Heart right ventricle (tissue), 16 donors: Measurements from ENCODE around the gene SPATA16. TPM values are rescaled to one million over a fixed set of nuclear protein-coding genes. Genes with fewer than 3 reads are reported as not detected.

Experiments
- ATAC-seq, 8 donors: fragments of 200-7000 bp; cut with Tn5 transposase; one replicate each; pipeline ENCODE4 v1.9.1; 2020; ENCODE audit warnings: mild to moderate bottlenecking in 8 of 8, moderate library complexity in 8 of 8, moderate number of reproducible peaks in 1 of 8
- DNase-seq, 2 donors: peaks; one replicate each; pipeline ENCODE4 v3.0.0-alpha.2; 2020
- H3K27ac ChIP-seq, 10 donors: fragments of 200-600 bp; sonication (generic) in 2 of 10; one replicate each; pipeline versions ENCODE4 v1.5.0 to v1.8.0; 2020 to 2022; ENCODE audit warnings: mild to moderate bottlenecking in 3 of 10
- H3K27me3 ChIP-seq, 7 donors: fragments of 200-600 bp; one replicate each; pipeline ENCODE4 v1.8.0; 2021 to 2022; ENCODE audit warnings: mild to moderate bottlenecking in 2 of 7
- H3K36me3 ChIP-seq, 9 donors: fragments of 200-600 bp; sonication (generic) in 1 of 9; one replicate each; pipeline versions ENCODE4 v1.5.0 to v1.8.0; 2020 to 2022; ENCODE audit warnings: mild to moderate bottlenecking in 2 of 9
- H3K4me1 ChIP-seq, 9 donors: fragments of 200-600 bp; sonication (generic) in 1 of 9; one replicate each; pipeline versions ENCODE4 v1.5.0 to v1.8.0; 2020 to 2022; ENCODE audit warnings: mild to moderate bottlenecking in 4 of 9
- H3K4me3 ChIP-seq, 10 donors: fragments of 200-600 bp; sonication (generic) in 2 of 10; one replicate each; pipeline versions ENCODE4 v1.5.0 to v1.8.0; 2020 to 2022; ENCODE audit warnings: mild to moderate bottlenecking in 7 of 10, moderate library complexity in 2 of 10
- H3K9me3 ChIP-seq, 11 donors: fragments of 200-600 bp in 10 of 11; sonication (generic) in 2 of 11; one replicate each; pipeline versions ENCODE4 v1.5.0 to v1.8.0; 2013 to 2022; ENCODE audit warnings: mild to moderate bottlenecking in 2 of 11, control low read depth in 1 of 11, moderate library complexity in 1 of 11
- CTCF ChIP-seq, 9 donors: fragments of 200-600 bp; sonication (generic) in 2 of 9; IDR thresholded peaks; one replicate each; pipeline versions ENCODE4 v1.5.0 to v1.8.0; 2021 to 2022; ENCODE audit warnings: antibody characterized with exemption in 9 of 9, mild to moderate bottlenecking in 5 of 9, moderate library complexity in 1 of 9
- WGBS, 2 donors: extraction: QIAGEN DNeasy Blood & Tissue Kit; methylation state at CpG; one replicate each; pipeline ENCODE4 v1.1.7; 2013; ENCODE audit warnings: inconsistent platforms in 1 of 2; 5-methylcytosine and 5-hydroxymethylcytosine counted together
- intact Hi-C, 10 donors: fragments of 100-400 bp; cut with DNase I; formaldehyde crosslinking; loops; one replicate each; pipeline versions ENCODE4 v1.11.1 to v1.14.2; 2022
- polyA plus RNA-seq, 2 donors: library from polyadenylated mRNA; stranded (reverse); fragments of 200-250 nt; gene quantifications; one replicate each; pipeline ENCODE4 v1.2.3, GENCODE V29; 2013
- total RNA-seq, 10 donors: library from RNA; stranded (reverse); fragmentation: NEBNext Ultra II Directional in 3 of 10; extraction: Animal tissue kit (Norgen Biotek cat#: 25700) in 3 of 10; gene quantifications; one replicate each; pipeline versions ENCODE4 v1.2.1 to v1.2.4, GENCODE V29; 2021 to 2023
- donor health status: Arrhythmogenic right ventricular cardiomyopathy.
- donor health status: ischemic (EF 13 %, LVEDD 7.1; RV severe dilation, severe dysfunction).
- donor health status: healthy with polysubstance abuse.
- donor health status: DM: no; HTN: yes; CAD: no.
- donor health status: DM: no; HTN: no; CAD: no.
- donor health status: ischemic (EF 25% LVEDD 6.9; RV normal size, moderate dysfunction).
- donor health status: ischemic (EF 25% LVEDD 5.7; RV mildly dilated, moderate dysfunction).
- donor health status: healthy.
- donor health status: DM: yes; HTN: yes; CAD: no.
- donor health status: Ischemic cardiomyopathy.
- donor health status: ischemic (EF 35%, LVEDD 5.7; RV mildly dilated, moderate dysfunction).
- donor health status: nonischemic (EF 11% LVEDD 7.7; RV severe dilation, severe dysfunction).
- donor health status: DM: yes; HTN: yes; CAD: no.
- donor health status: PGD.
- donor health status: ischemic (EF 29% LVEDD 5.4; RV normal size, mild dysfunction).
- donor health status: nonischemic (EF 23%, LVEDD 6.1; RV moderate dilation, normal function).

The SPATA16 gene
- total and polyA plus RNA-seq, 12 donors = not detected

DNA sequence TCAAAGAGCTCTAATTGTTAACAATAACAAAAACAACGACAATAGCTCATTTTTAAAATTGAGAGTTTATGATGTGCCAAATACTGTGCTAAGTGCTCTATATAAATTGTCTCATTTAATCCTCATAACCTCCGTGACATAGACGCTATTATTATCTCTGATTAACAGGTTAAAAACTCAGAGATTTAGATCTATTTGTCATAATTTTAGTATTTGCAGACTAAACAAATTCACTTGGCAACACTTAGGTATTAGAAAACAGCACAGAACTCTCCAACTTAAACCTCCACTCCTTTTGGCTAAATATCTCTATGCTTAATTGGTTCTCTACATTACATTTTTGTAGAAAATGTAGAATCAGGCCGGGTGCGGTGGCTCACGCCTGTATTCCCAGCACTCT, 136.4 kb downstream of the SPATA16 start:
- no peak for ATAC-seq
- intact Hi-C loops = no loop called here

DNA sequence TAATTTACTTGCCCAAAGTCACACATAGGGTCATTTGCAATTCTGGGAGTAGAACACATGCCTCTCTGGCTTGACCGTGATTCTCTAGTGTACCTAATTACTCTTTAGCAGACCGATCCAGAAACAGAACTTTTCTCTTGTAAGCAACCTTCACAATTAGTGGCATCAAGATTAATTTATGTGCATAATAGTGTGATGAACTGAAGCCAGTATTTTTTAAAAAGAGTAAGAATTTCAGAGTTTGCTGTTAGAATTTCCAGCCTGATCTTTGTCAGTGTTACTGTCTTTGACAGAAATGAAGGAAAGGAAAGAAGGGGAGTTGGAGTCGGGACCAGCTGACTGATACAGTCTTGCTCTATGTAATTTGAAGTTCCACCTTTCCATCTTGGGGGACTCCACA, 137.1 kb downstream of the SPATA16 start:
- ATAC-seq (no peak), DNase-seq (no peak)
- no peak overlapping the region for H3K27ac ChIP-seq
- TF ChIP-seq CTCF (IDR thresholded peaks at IDR 0.05) = no peak
- H3K36me3 ChIP-seq = no peaks in the 10 kb centered on the region
- intact Hi-C loops = no loop called here
- 88 to 90% methylated on average over 3 of the region's 3 CpGs for WGBS, 2 donors
- H3K9me3 ChIP-seq = peaks cover 0 to 18% (median 0%) of the 10 kb centered on the region in 11 donors
- H3K4me3 ChIP-seq = no peak overlapping the region
- H3K4me1 ChIP-seq = no peaks in the 10 kb centered on the region
- H3K27me3 ChIP-seq = no peaks in the 10 kb centered on the region

More for the DNA sequence above, 136.4 kb downstream of the SPATA16 start:
- Histone ChIP-seq H3K9me3 (peaks cover 0 to 18% (median 0%) of the 10 kb centered on the region in 11 donors), H3K4me3 (no peak overlapping the region), H3K36me3 (no peaks in the 10 kb centered on the region), H3K27ac (no peak overlapping the region), H3K4me1 (no peaks in the 10 kb centered on the region), H3K27me3 (no peaks in the 10 kb centered on the region)
- no peak for DNase-seq
- no peak for TF ChIP-seq CTCF (IDR thresholded peaks at IDR 0.05)
- WGBS, 2 donors = 85 to 94% methylated on average over 6 of the region's 6 CpGs

DNA sequence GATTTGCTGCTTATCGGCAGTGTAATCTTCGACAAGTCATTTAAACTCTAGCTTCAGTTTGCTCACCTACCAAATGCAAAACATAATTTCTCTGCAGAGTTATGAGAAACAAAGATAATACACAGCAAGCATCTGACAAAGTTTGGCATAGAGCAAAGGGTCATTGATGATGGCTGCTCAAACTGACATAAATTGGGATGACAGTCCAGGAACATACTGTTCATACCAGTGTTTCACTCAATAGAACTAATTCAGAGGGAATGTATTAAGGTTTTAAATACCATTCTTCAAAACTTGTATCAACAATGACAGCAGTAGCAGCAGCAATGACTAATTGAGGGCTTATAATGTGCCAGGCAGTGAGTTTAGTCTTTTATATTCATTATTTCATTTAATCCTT, 137.6 kb downstream of the SPATA16 start:
- no peak overlapping the region for H3K27ac ChIP-seq
- H3K36me3 ChIP-seq = no peaks in the 10 kb centered on the region
- whole genome bisulfite sequencing, 2 donors = 95% methylated on average over 2 of the region's 2 CpGs
- no peaks in the 10 kb centered on the region for H3K4me1 ChIP-seq
- intact Hi-C loops = no loop called here
- H3K4me3 ChIP-seq = no peak overlapping the region
- TF ChIP-seq CTCF (IDR thresholded peaks at IDR 0.05) = no peak
- H3K27me3 ChIP-seq = no peaks in the 10 kb centered on the region
- H3K9me3 ChIP-seq = peaks cover 0 to 22% (median 0%) of the 10 kb centered on the region in 11 donors
- ATAC-seq = no peak
- DNase-seq = no peak

DNA sequence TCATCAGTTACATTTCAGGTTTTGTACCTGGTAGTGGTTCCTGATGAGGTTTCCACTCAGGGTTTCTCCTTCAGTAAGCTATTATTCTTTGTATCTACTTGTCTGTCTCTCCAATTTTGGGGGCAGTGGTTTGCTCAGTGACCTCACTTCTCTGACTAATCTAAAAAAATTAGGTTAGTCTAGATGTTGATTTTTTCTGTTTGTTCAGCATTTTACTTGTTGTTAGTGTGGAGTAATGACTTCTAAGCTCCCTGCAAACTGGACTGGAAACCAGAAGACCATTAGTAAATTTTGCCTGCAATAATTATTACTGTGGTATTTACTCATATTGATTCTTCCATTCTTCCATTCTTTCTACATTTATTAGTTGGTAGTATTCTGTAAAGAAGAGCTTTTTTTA, 139.4 kb downstream of the SPATA16 start:
- ATAC-seq (no peak), DNase-seq (no peak)
- H3K4me1 ChIP-seq = no peaks in the 10 kb centered on the region
- no peak for TF ChIP-seq CTCF (IDR thresholded peaks at IDR 0.05)
- peaks cover 0 to 27% (median 0%) of the 10 kb centered on the region in 11 donors for H3K9me3 ChIP-seq
- no peak overlapping the region for H3K27ac ChIP-seq
- H3K36me3 ChIP-seq = no peaks in the 10 kb centered on the region
- H3K27me3 ChIP-seq = no peaks in the 10 kb centered on the region
- intact Hi-C loops = no loop called here
- no peak overlapping the region for H3K4me3 ChIP-seq

DNA sequence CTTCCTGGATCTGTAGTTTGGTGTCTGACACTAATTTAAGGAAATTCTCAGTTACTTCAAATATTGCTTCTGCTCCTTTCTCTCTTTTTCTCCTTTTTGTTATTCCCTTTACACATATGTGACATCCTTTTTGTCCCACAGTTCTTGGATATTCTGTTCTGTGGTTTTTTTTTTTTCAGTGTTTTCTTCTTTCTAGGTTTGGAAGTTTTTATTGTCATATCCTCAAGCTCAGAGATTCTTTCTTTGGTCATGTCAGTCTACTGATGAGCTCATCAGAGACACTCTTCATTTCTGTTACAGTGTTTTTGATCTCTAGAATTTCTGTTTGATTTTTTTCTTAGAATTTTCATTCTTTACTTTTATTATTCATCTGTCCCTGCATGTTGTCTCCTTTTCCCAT, 140.5 kb downstream of the SPATA16 start:
- H3K9me3 ChIP-seq = peaks cover 0 to 27% (median 0%) of the 10 kb centered on the region in 11 donors
- no peak for DNase-seq
- H3K4me3 ChIP-seq = no peak overlapping the region
- no peak for ATAC-seq
- no peaks in the 10 kb centered on the region for H3K27me3 ChIP-seq
- intact Hi-C loops = no loop called here
- TF ChIP-seq CTCF (IDR thresholded peaks at IDR 0.05) = no peak
- no peak overlapping the region for H3K27ac ChIP-seq
- H3K4me1 ChIP-seq = no peaks in the 10 kb centered on the region
- H3K36me3 ChIP-seq = no peaks in the 10 kb centered on the region
